PC-3 (cell line): Measurements from ENCODE around the gene GRIA4.

Experiments
- EZH2 ChIP-seq: fragments of 300-600 bp; sonication (generic); IDR thresholded peaks from one replicate; pipeline ENCODE4 v1.6.1; 2017; ENCODE audit warnings: antibody characterized with exemption, mild to moderate bottlenecking, low read length; ENCODE audit not compliant: unreplicated experiment
- EZH2phosphoT487 ChIP-seq: fragments of 300-600 bp; sonication (generic); IDR thresholded peaks from 2 replicates; pipeline ENCODE4 v1.6.1; 2018; ENCODE audit warnings: mild to moderate bottlenecking, antibody characterized with exemption, low read length, borderline replicate concordance
- TF ChIP-seq, protein P1 (sequence below): fragments of 300-600 bp; sonication (generic); conservative IDR thresholded peaks from 2 replicates; pipeline ENCODE4 v1.5.1; 2017; ENCODE audit warnings: antibody characterized with exemption, low read depth, mild to moderate bottlenecking, low read length

DNA sequence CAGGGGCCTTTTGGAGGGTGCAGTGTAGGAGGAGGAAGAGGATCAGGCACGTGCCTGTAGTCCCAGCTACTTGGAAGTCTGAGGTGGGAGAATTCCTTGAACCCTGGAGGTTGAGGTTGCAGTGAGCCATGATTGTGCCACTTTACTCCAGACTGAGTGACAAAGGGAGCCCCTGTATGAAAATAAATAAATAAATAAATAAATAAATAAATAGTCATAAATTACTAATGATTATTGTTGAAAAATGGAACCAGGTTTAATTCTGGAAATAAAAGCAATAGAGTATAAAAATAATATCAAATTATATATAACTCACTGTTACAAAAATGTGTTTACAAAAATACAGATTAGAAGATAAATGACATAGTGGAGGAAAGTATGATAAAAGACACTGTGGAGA is 37.9 kb downstream of the GRIA4 start:
- TF ChIP-seq EZH2 (no peak), EZH2phosphoT487 (no peak)
- TF ChIP-seq, protein P1, sequence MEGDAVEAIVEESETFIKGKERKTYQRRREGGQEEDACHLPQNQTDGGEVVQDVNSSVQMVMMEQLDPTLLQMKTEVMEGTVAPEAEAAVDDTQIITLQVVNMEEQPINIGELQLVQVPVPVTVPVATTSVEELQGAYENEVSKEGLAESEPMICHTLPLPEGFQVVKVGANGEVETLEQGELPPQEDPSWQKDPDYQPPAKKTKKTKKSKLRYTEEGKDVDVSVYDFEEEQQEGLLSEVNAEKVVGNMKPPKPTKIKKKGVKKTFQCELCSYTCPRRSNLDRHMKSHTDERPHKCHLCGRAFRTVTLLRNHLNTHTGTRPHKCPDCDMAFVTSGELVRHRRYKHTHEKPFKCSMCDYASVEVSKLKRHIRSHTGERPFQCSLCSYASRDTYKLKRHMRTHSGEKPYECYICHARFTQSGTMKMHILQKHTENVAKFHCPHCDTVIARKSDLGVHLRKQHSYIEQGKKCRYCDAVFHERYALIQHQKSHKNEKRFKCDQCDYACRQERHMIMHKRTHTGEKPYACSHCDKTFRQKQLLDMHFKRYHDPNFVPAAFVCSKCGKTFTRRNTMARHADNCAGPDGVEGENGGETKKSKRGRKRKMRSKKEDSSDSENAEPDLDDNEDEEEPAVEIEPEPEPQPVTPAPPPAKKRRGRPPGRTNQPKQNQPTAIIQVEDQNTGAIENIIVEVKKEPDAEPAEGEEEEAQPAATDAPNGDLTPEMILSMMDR, result no peak
